ENCODE measurements around the gene CREBL2. TPM values are rescaled to one million over a fixed set of nuclear protein-coding genes. Genes with fewer than 3 reads are reported as not detected.
A peak's percentile ranks its signal among the peaks of the same experiment; 100 is the strongest.

CREBL2 gene
- total RNA-seq, 1 experiment from 2014 or later: 18.3 TPM

- TF ChIP-seq, protein P1, sequence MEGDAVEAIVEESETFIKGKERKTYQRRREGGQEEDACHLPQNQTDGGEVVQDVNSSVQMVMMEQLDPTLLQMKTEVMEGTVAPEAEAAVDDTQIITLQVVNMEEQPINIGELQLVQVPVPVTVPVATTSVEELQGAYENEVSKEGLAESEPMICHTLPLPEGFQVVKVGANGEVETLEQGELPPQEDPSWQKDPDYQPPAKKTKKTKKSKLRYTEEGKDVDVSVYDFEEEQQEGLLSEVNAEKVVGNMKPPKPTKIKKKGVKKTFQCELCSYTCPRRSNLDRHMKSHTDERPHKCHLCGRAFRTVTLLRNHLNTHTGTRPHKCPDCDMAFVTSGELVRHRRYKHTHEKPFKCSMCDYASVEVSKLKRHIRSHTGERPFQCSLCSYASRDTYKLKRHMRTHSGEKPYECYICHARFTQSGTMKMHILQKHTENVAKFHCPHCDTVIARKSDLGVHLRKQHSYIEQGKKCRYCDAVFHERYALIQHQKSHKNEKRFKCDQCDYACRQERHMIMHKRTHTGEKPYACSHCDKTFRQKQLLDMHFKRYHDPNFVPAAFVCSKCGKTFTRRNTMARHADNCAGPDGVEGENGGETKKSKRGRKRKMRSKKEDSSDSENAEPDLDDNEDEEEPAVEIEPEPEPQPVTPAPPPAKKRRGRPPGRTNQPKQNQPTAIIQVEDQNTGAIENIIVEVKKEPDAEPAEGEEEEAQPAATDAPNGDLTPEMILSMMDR (conservative IDR thresholded peaks at IDR 0.05): 0 out of 3 replicates have a peak, but pooled peaks have one; percentile 10
- no peak overlapping the region for H3K4me3 Mint-ChIP-seq
- Histone ChIP-seq H4K5ac (ENCODE audit: insufficient read length, low read depth, low read length) (no peak overlapping the region), H3K4ac (ENCODE audit: low read depth, low read length) (no peak overlapping the region), H3K18ac (ENCODE audit: insufficient read length, low read depth, low read length) (no peak overlapping the region), H3K23ac (ENCODE audit: insufficient read length, low read depth, low read length) (no peak overlapping the region), H3K9ac (ENCODE audit: extremely low read depth, insufficient read length, low read length) (no peak overlapping the region), H3K79me2 (ENCODE audit: insufficient read depth, low read length) (no peaks in the 10 kb centered on the region), H2BK12ac (ENCODE audit: insufficient read length, low read depth, low read length) (no peak overlapping the region), H2AK5ac (ENCODE audit: insufficient read length, low read length) (no peak overlapping the region), H3K4me1 (ENCODE audit: insufficient read depth, low read length) (peaks cover 3% of the 10 kb centered on the region; the same call in 1 of the 2 replicates), H2BK15ac (ENCODE audit: low read depth, low read length) (no peak overlapping the region), H2BK120ac (ENCODE audit: low read depth, low read length, poor library complexity, severe bottlenecking) (no peak overlapping the region), H2BK5ac (ENCODE audit: insufficient read length, low read length) (no peak overlapping the region), H2BK20ac (ENCODE audit: low read depth, low read length, poor library complexity, severe bottlenecking) (no peak overlapping the region), H3K79me1 (ENCODE audit: insufficient read depth, low read depth, low read length, poor library complexity, severe bottlenecking) (no peaks in the 10 kb centered on the region), H3K23me2 (ENCODE audit: insufficient read length, low read depth, low read length, poor library complexity, severe bottlenecking) (peaks cover 6% of the 10 kb centered on the region), H3K14ac (ENCODE audit: insufficient read depth, low read length) (no peak overlapping the region), H3K27me3 (ENCODE audit: insufficient read depth, low read length) (no peaks in the 10 kb centered on the region), H3T11ph (ENCODE audit: low read length) (no peak overlapping the region), H3K56ac (ENCODE audit: insufficient read length, low read depth, low read length) (no peak overlapping the region), H4K91ac (ENCODE audit: insufficient read length, low read depth, low read length) (no peak overlapping the region), H3K9me3 (ENCODE audit: control insufficient read depth, low read depth, low read length) (no peaks in the 10 kb centered on the region), H4K20me1 (ENCODE audit: control insufficient read depth, insufficient read depth, insufficient read length) (no peaks in the 10 kb centered on the region), H3K4me2 (ENCODE audit: insufficient read depth, insufficient read length, low read length) (no peak overlapping the region), H4K8ac (replicated peaks; ENCODE audit: insufficient read length, low read depth, low read length) (no peak overlapping the region), H3K27ac (ENCODE audit: insufficient read length, low read depth, low read length) (no peak overlapping the region), H2AFZ (ENCODE audit: low read length) (no peak overlapping the region)
- no peaks in the 10 kb centered on the region for H3K27me3 Mint-ChIP-seq (ENCODE audit: low read depth)
- H3K4me1 Mint-ChIP-seq: peaks cover 26 to 32% of the 10 kb centered on the region in 2 experiments
- WGBS (ENCODE audit: extremely low coverage, insufficient read length, low lambda C conversion rate): no CpG with 5 or more reads among the region's 1 CpG
- H3K9me3 Mint-ChIP-seq: no peaks in the 10 kb centered on the region; a peak in 1 of 5 replicates
- no peak for DNase-seq
- peak overlapping the region in 1 of 3 experiments; percentile 25; a peak in 2 of 7 replicates for H3K27ac Mint-ChIP-seq
- H3K36me3 Mint-ChIP-seq (ENCODE audit: insufficient read depth in 1 of 3, low read depth in 3 of 3): peaks cover 0 to 6% (median 0%) of the 10 kb centered on the region in 3 experiments; a peak in 1 of 7 replicates
Observed at GRCh38 chr12:12608557-12608957, 3.1 kb upstream of the CREBL2 start.
